SHP77 treated with DMSO at 0.1 percent for 48 hours (cell line): Measurements from ENCODE around the gene AFMID.

Experiments
- DNase-seq: peaks from one replicate; lab custom pipeline; 2025; lab: John Stamatoyannopoulos, UW

AFMID gene

GRCh38 chr17:78180083-78180482, 7.1 kb upstream of the AFMID start:
- no peak for DNase-seq

DNA sequence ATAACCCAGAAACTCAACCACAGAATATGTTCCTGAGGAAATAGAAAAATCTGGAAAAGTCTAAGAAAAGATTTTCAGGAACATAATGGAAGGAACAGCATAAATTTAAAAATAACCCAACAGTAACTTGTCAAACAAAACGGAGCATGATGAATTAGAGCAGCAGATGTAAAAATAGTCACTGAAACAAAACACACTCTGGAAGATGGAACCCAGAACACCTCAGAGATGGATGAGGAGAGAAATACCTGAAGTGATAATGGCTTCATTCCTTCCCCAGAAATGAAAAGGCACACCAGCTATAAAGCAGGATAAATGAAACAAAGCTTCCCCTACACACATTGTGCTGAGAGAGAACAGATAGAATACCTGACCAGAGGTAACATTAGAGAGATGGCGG, 6.7 kb upstream of the AFMID start:
- no peak for DNase-seq

- DNase-seq = no peak
These were observed 4.7 kb upstream of the AFMID start for GRCh38 chr17:78182504-78182903.

DNA sequence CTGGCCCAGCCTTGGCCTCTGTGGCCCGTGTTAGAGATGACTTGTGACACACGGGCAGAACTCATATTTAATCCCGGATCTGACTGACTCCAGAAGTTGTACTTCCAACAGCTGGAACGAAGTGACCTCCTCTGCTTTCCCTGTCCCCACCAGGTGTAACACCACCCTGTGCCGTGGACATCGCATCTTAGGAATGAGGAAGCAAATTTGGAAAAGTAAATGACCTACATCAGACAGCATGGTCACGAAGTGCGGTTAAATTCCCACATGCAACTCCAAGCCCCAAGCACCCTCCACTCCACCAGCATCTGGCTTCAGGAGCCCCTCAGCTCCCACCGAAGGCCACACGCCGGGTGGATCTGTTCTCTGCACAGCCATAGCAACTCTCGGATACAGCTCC, 3.2 kb upstream of the AFMID start:
- no peak for DNase-seq

GRCh38 chr17:78184351-78184750, 2.8 kb upstream of the AFMID start:
- DNase-seq = no peak

- no peak for DNase-seq
These were observed 2.3 kb upstream of the AFMID start for GRCh38 chr17:78184868-78185267.

DNA sequence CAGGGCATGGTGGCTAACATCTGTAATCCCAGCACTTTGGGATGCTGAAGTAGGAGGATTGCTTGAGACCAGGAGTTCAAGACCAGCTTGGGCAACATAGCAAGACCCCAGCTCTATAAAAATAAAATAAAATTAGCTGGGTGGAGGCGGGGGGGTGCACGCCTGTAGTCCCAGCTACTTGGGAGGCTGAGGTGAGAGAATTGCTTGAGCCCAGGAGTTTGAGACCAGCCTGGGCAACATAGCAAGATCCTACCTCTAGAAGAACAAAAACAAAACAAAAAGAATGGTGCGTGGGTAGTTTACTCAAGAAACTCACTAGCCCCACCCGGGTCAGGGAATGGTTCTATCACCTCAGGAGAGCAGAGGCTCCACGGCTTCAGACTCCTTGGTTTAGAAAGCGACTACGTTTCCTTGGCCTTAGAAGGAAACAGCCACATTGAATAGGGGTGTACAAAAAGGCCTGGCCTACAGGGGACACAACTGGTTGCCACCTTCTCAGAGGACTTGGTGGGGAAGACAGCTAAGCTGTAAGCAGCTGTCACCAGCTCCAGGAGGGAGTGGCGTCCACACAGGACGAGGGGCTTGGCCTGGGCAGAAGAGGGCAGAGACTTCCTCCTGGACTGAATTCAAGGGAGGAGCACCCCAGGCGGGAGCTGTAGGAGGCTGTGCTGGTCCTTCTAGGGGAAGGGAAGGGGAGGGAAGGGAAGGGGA, 1.0 kb upstream of the AFMID start:
- DNase-seq = no peak

DNA sequence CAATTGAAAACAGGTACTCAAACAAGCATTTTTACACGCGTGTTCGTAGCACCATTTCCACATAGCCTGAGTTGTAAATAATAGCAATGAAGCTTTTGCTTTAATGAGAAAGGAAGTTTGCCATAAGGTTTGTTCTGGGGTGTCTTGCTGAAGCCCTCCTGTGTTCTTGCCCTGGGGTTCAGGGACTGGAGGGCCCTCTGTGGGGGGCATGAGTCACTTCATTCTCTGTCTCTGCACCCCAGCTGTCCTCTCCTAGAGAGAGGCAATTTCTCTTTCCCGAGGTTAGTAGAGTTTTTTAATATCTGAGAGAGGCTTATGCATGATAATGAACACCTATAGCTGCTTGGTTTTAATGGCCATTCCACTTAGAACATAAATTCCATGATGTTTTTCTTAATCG, 9.6 kb downstream of the AFMID start:
- DNase-seq = no peak

DNA sequence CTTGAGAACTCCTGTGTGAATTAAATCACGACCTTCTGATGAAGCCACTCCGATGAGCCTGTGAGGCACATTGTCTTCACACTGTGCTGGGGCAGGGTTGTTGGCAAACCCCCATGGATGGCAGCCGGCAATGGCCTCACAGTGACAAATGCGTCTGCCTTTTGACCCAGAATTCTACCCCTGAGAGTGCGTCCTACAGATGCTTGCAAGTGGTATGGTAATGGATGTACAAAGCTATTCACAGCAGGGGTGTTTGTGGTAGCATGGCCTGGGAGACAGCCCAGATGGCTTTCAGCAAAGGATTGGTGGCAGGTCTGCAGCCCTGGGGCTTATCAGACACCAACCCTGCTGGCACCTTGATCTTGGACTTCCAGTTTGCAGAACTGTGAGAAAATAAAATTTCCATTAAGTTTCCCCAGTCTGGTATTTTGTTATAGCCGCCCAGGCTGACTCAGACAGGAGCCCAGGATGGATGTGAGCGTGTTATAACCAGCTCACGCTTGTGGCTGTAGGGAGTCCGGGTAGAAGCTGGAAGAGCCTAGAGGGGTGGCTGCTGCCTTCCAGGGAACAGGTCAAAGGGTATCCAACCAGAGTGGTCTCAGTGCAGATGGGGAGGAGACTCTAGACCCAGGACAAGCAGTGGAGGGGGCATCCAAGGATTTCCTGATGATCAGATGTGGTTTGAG, 10.1 kb downstream of the AFMID start:
- no peak for DNase-seq

DNA sequence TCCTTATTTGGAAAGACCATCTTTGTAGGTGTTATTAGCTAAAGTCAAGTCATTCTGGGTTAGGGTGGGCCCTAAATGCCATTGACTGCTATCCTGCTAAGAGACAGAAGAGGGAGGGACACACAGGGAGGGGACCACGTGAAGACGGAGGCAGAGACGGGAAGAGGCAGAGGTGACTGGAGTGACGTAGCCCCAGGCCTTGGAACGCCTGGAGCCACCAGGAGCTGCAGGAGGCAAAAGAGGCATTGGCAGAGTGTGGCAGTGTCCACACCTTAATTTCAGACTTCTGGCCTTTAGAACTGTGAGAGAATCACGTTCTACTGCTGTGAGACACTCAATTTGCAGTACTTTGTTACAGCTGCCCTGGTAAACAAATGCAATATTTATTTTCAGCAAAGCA, 13.3 kb downstream of the AFMID start:
- no peak for DNase-seq

- DNase-seq = no peak
These were observed 15.5 kb downstream of the AFMID start for GRCh38 chr17:78202666-78203065.

DNA sequence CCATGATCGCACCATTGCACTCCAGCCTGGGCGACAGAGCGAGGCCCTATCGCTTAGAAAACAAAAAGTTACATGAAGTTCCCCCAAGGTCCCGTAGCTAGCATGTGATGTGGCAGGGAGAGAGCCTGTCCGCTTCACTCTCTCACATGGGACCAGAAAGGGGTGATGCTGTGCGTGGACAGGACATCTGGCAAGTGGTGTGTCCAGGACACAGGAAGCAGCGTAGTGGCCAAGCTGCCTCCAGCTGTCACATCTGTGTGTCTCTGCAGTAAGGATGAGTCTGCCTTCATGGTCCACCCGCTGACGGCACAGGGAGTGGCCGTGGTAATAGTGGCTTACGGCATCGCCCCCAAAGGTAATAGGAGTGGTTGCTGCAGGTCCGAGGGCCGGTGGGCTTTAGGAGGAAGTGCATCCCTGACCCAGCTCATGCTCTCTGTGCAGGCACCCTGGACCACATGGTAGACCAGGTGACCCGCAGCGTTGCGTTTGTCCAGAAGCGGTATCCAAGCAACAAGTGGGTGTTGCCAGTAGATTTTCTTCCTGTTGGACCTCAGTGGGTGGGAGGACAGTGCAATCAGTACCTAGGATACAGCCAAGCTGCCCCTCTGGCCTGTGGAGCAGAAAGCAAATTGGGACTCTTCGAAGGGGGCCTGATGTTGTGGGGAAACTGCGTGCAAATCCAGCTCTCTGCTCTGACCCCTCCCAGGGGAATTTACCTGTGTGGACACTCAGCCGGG, 17.4 kb downstream of the AFMID start:
- no peak for DNase-seq

- DNase-seq = no peak
These were observed 18.1 kb downstream of the AFMID start for GRCh38 chr17:78205124-78205775.

- no peak for DNase-seq
These were observed 19.1 kb downstream of the AFMID start for GRCh38 chr17:78206298-78206697.

DNA sequence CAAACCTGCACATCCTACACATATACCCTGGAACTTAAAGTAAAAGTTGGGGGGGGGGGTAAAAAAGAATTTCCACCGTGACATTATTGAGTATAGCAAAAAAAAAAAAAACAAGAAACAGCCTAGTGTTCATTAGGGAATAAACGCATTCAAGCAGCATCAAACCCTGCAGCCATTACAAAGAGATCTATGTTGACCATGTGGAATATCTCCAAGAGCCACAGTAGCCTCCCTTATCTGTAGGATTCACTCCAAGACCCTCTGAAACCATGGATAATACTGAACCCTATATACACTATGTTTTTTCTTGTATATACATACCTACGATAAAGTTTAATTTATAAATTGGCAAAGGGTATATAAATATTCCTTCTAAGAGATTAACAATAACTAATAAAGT, 21.3 kb downstream of the AFMID start:
- no peak for DNase-seq

DNA sequence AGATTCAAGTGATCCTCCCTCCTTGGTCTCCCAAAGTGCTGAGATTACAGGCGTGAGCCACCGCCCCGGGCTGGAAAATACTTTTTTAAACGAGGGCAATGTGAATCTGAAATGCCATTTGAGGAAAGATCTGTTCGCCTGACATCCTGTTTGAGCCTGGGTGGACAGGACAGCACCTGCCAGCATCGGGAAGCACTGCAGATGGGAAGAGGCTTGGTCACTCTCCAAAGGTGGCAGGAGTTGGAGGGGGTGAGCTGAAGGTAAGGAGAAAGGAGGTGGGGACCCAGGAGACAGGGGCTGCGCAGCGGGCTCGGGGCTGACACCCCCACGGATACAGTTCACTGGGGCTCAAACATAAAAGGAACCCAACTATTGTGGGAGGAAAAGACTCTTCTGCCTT, 22.9 kb downstream of the AFMID start:
- no peak for DNase-seq

DNA sequence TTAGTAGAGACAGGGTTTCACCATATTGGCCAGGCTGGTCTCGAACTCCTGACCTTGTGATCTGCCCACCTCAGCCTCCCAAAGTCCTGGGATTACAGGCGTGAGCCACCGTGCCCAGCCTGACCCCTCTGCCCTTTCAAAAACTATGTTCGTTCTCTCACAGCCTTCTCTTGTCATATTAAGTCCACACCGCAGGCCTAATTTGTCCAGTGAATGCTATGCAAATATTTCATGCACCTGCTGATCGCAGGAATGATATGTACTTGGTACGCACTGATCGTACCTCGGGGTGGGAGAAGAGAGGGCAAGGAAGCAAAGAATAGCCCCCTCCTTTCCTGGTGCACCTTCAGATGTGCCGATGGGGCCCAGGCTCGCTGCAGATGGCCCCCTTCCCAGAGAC, 23.9 kb downstream of the AFMID start:
- no peak for DNase-seq

DNA sequence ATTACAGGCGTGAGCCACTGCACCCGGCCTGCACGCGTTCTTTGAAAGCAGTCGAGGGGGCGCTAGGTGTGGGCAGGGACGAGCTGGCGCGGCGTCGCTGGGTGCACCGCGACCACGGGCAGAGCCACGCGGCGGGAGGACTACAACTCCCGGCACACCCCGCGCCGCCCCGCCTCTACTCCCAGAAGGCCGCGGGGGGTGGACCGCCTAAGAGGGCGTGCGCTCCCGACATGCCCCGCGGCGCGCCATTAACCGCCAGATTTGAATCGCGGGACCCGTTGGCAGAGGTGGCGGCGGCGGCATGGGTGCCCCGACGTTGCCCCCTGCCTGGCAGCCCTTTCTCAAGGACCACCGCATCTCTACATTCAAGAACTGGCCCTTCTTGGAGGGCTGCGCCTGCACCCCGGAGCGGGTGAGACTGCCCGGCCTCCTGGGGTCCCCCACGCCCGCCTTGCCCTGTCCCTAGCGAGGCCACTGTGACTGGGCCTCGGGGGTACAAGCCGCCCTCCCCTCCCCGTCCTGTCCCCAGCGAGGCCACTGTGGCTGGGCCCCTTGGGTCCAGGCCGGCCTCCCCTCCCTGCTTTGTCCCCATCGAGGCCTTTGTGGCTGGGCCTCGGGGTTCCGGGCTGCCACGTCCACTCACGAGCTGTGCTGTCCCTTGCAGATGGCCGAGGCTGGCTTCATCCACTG, 27.0 kb downstream of the AFMID start, which contains the start of gene BIRC5:
TSS of gene BIRC5 (plus strand) at position 238 of the 690 bp plus-strand sequence. CDS start at position 302, 64 bp downstream.
- peak; percentile 85 for DNase-seq

- DNase-seq = no peak
These were observed 27.5 kb downstream of the AFMID start for GRCh38 chr17:78214706-78215061.

DNA sequence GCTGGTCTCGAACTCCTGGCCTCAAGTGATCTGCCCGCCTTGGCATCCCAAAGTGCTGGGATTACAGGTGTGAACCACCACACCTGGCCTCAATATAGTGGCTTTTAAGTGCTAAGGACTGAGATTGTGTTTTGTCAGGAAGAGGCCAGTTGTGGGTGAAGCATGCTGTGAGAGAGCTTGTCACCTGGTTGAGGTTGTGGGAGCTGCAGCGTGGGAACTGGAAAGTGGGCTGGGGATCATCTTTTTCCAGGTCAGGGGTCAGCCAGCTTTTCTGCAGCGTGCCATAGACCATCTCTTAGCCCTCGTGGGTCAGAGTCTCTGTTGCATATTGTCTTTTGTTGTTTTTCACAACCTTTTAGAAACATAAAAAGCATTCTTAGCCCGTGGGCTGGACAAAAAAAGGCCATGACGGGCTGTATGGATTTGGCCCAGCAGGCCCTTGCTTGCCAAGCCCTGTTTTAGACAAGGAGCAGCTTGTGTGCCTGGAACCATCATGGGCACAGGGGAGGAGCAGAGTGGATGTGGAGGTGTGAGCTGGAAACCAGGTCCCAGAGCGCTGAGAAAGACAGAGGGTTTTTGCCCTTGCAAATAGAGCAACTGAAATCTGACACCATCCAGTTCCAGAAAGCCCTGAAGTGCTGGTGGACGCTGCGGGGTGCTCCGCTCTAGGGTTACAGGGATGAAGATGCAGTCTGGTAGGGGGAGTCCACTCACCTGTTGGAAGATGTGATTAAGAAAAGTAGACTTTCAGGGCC, 32.4 kb downstream of the AFMID start:
- no peak for DNase-seq

DNA sequence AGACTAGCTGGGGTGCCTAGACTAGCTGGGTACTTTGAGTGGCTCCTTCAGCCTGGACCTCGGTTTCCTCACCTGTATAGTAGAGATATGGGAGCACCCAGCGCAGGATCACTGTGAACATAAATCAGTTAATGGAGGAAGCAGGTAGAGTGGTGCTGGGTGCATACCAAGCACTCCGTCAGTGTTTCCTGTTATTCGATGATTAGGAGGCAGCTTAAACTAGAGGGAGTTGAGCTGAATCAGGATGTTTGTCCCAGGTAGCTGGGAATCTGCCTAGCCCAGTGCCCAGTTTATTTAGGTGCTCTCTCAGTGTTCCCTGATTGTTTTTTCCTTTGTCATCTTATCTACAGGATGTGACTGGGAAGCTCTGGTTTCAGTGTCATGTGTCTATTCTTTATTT, 35.9 kb downstream of the AFMID start:
- DNase-seq = no peak
